ENCODE results near the gene ZKSCAN4.

- TF ChIP-seq CTCF (IDR thresholded peaks at IDR 0.05) (no peak), POLR2A (IDR thresholded peaks at IDR 0.05) (no peak)
These were observed 11.9 kb upstream of the ZKSCAN4 start for GRCh38 chr6:28263922-28264321.
